Pancreas (tissue), 10 donors: ENCODE data around the gene ACOX3. TPM values are rescaled to one million over a fixed set of nuclear protein-coding genes. Genes with fewer than 3 reads are reported as not detected.

Source experiments
- ATAC-seq, 4 donors: fragments of 200-7000 bp; cut with Tn5 transposase; one replicate each; pipeline versions ENCODE4 v1.8.0 to v1.9.1; 2020; ENCODE audit warnings: mild to moderate bottlenecking in 4 of 4, moderate library complexity in 4 of 4
- DNase-seq, 6 donors: peaks; one replicate each; pipeline ENCODE4 v3.0.0-alpha.2; 2020
- FAIRE-seq: peaks from 2 replicates; lab custom pipeline; 2012; peaks lifted over from hg19 to GRCh38; lab: Jason Lieb, UNC
- H3K27ac ChIP-seq, 4 donors: fragments of 200-600 bp; sonication (generic); 1 replicate in 3 of 4; 2 replicates in 1 of 4; pipeline versions ENCODE4 v1.5.0 to v1.8.0; 2020
- H3K27me3 ChIP-seq, 4 donors: fragments of 200-600 bp; one replicate each; pipeline ENCODE4 v1.8.0; 2021
- H3K36me3 ChIP-seq, 3 donors: fragments of 200-600 bp; sonication (generic) in 1 of 3; one replicate each; pipeline versions ENCODE4 v1.5.0 to v1.8.0; 2020 to 2021
- H3K4me1 ChIP-seq, 3 donors: fragments of 200-600 bp; one replicate each; pipeline ENCODE4 v1.8.0; 2021
- H3K4me3 ChIP-seq, 4 donors: fragments of 200-600 bp; sonication (generic) in 2 of 4; one replicate each; pipeline versions ENCODE4 v1.5.0 to v1.8.0; 2020 to 2021
- H3K9me3 ChIP-seq, 4 donors: fragments of 200-600 bp; one replicate each; pipeline ENCODE4 v1.8.0; 2021
- CTCF ChIP-seq, 4 donors: fragments of 200-600 bp; sonication (generic) in 3 of 4; IDR thresholded peaks; one replicate each; pipeline versions ENCODE4 v1.5.0 to v1.8.0; 2021; ENCODE audit warnings: antibody characterized with exemption in 4 of 4
- WGBS, 2 donors: extraction: QIAGEN DNeasy Blood & Tissue Kit; methylation state at CpG; one replicate each; pipeline ENCODE4 v1.1.7; 2013; 5-methylcytosine and 5-hydroxymethylcytosine counted together
- intact Hi-C, 3 donors: fragments of 100-400 bp; cut with DNase I; formaldehyde crosslinking; loops; one replicate each; pipeline versions ENCODE4 v1.11.1 to v1.14.2; 2022
- polyA plus RNA-seq, 2 donors: library from polyadenylated mRNA; stranded (reverse); fragments of 200-250 nt; gene quantifications; one replicate each; pipeline ENCODE4 v1.2.3, GENCODE V29; 2013
- total RNA-seq, 6 donors: library from RNA; stranded (reverse); fragmentation: NEBNext Ultra II Directional in 4 of 6; extraction: Animal tissue kit (Norgen Biotek cat#: 25700) in 4 of 6; gene quantifications; one replicate each; pipeline versions ENCODE4 v1.2.1 to v1.2.4, GENCODE V29; 2021 to 2023
- donor health status: healthy with polysubstance abuse.
- donor health status: DM: no; HTN: no; CAD: no; lungs with moderate emphysema.
- donor health status: DM: no; HTN: no; CAD: no.
- donor health status: control.
- donor health status: control.
- donor health status: Bipolar disorder and iron deficiency.
- donor health status: DM: yes; HTN: yes; CAD: no.
- donor health status: DM: no; HTN: no; CAD: no.
- donor health status: DM: no; HTN: no; CAD: no.
- donor health status: DM: yes; HTN: yes; CAD: no.

The ACOX3 gene
- total and polyA plus RNA-seq, 8 donors: 16.1 to 24.8 (median 18.6) TPM

- TF ChIP-seq CTCF (IDR thresholded peaks at IDR 0.05): no peak
- WGBS, 2 donors: 79 to 80% methylated on average over 7 of the region's 7 CpGs
- Histone ChIP-seq H3K36me3 (peaks cover 0 to 24% (median 0%) of the 10 kb centered on the region in 3 donors), H3K9me3 (no peaks in the 10 kb centered on the region), H3K4me1 (no peaks in the 10 kb centered on the region), H3K4me3 (no peak overlapping the region), H3K27me3 (no peaks in the 10 kb centered on the region), H3K27ac (no peak overlapping the region)
- ATAC-seq (peak in 3 of 4 donors; percentile 19 to 54 (median 28)), DNase-seq (peak in 2 of 6 donors; percentile 24 to 46), FAIRE-seq (no peak)
- intact Hi-C loops: loop anchor here in 2 of 3 donors (5.0 to 10.0 kb wide), 2 partner anchors 115 to 122 kb away; partner anchors contain the start of gene CPZ (in 1 of the 2)
Measured at GRCh38 chr4:8472689-8473197, 32.2 kb upstream of the ACOX3 start.

GRCh38 chr4:8472158-8472688 is 31.7 kb upstream of the ACOX3 start:
- FAIRE-seq: no peak
- H3K4me3 ChIP-seq: no peak overlapping the region
- H3K4me1 ChIP-seq: no peaks in the 10 kb centered on the region
- no peaks in the 10 kb centered on the region for H3K27me3 ChIP-seq
- H3K27ac ChIP-seq: no peak overlapping the region
- 80 to 81% methylated on average over 7 to 8 of the region's 8 CpGs for whole genome bisulfite sequencing, 2 donors
- intact Hi-C loops: loop anchor here in 2 of 3 donors (5.0 to 10.0 kb wide), 2 partner anchors 115 to 123 kb away; partner anchors contain the start of gene CPZ (in 1 of the 2)
- no peak for DNase-seq
- TF ChIP-seq CTCF (IDR thresholded peaks at IDR 0.05): no peak
- no peak for ATAC-seq
- H3K36me3 ChIP-seq: peaks cover 0 to 24% (median 0%) of the 10 kb centered on the region in 3 donors
- no peaks in the 10 kb centered on the region for H3K9me3 ChIP-seq

- no peaks in the 10 kb centered on the region for H3K9me3 ChIP-seq
- 86 to 89% methylated on average over 24 of the region's 24 CpGs for WGBS, 2 donors
- intact Hi-C loops: loop anchor here in 2 of 3 donors (5.0 to 10.0 kb wide), 2 partner anchors 116 to 123 kb away; partner anchors contain the start of gene CPZ (in 1 of the 2)
- H3K27me3 ChIP-seq: no peaks in the 10 kb centered on the region
- peak in 1 of 6 donors; percentile 50 for DNase-seq
- TF ChIP-seq CTCF (IDR thresholded peaks at IDR 0.05): no peak
- H3K4me3 ChIP-seq: no peak overlapping the region
- H3K27ac ChIP-seq: no peak overlapping the region
- no peak for ATAC-seq
- peaks cover 0 to 22% (median 0%) of the 10 kb centered on the region in 3 donors for H3K36me3 ChIP-seq
- no peaks in the 10 kb centered on the region for H3K4me1 ChIP-seq
- FAIRE-seq: no peak
Measured at GRCh38 chr4:8471211-8471875, 30.8 kb upstream of the ACOX3 start.

GRCh38 chr4:8470451-8471024 is 30.0 kb upstream of the ACOX3 start:
- H3K4me3 ChIP-seq: no peak overlapping the region
- no peaks in the 10 kb centered on the region for H3K27me3 ChIP-seq
- no peak overlapping the region for H3K27ac ChIP-seq
- no peaks in the 10 kb centered on the region for H3K4me1 ChIP-seq
- FAIRE-seq (no peak), ATAC-seq (no peak), DNase-seq (peak in 1 of 6 donors; percentile 54)
- H3K36me3 ChIP-seq: peaks cover 0 to 23% (median 0%) of the 10 kb centered on the region in 3 donors
- TF ChIP-seq CTCF (IDR thresholded peaks at IDR 0.05): no peak
- H3K9me3 ChIP-seq: no peaks in the 10 kb centered on the region
- 93% methylated on average over 14 of the region's 14 CpGs for WGBS, 2 donors
- intact Hi-C loops: loop anchor here in 2 of 3 donors (5.0 to 10.0 kb wide), 2 partner anchors 117 to 124 kb away; partner anchors contain the start of gene CPZ (in 1 of the 2)
